ENCODE data around the gene MGAT5. TPM values are rescaled to one million over a fixed set of nuclear protein-coding genes. Genes with fewer than 3 reads are reported as not detected.

MGAT5 gene
- total RNA-seq, 2 donors from 2014 or later = 61.7 to 63.2 TPM

- Histone ChIP-seq H3K4me3 (no peak overlapping the region), H3K9ac (ENCODE audit: low read depth in 2 of 2, low read length in 2 of 2) (no peak overlapping the region), H3K36me3 (no peaks in the 10 kb centered on the region), H3K9me3 (no peaks in the 10 kb centered on the region), H3K4me1 (no peaks in the 10 kb centered on the region), H3K27me3 (no peaks in the 10 kb centered on the region), H3K27ac (no peak overlapping the region)
- no peak for DNase-seq
- TF ChIP-seq, protein P1, sequence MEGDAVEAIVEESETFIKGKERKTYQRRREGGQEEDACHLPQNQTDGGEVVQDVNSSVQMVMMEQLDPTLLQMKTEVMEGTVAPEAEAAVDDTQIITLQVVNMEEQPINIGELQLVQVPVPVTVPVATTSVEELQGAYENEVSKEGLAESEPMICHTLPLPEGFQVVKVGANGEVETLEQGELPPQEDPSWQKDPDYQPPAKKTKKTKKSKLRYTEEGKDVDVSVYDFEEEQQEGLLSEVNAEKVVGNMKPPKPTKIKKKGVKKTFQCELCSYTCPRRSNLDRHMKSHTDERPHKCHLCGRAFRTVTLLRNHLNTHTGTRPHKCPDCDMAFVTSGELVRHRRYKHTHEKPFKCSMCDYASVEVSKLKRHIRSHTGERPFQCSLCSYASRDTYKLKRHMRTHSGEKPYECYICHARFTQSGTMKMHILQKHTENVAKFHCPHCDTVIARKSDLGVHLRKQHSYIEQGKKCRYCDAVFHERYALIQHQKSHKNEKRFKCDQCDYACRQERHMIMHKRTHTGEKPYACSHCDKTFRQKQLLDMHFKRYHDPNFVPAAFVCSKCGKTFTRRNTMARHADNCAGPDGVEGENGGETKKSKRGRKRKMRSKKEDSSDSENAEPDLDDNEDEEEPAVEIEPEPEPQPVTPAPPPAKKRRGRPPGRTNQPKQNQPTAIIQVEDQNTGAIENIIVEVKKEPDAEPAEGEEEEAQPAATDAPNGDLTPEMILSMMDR (IDR thresholded peaks at IDR 0.05) = no peak
- intact Hi-C loops (cut with DNase I) = no loop called here
These were observed 229.0 kb downstream of the MGAT5 start for GRCh38 chr2:134482766-134483340.

- H3K9ac ChIP-seq (ENCODE audit: low read depth in 2 of 2, low read length in 2 of 2) = no peak overlapping the region
- TF ChIP-seq, protein P1 (IDR thresholded peaks at IDR 0.05) = no peak
- no peaks in the 10 kb centered on the region for H3K9me3 ChIP-seq
- H3K36me3 ChIP-seq = no peaks in the 10 kb centered on the region
- no peak for DNase-seq
- intact Hi-C loops (cut with DNase I) = no loop called here
- no peak overlapping the region for H3K4me3 ChIP-seq
- no peaks in the 10 kb centered on the region for H3K27me3 ChIP-seq
- H3K27ac ChIP-seq = no peak overlapping the region
- H3K4me1 ChIP-seq = no peaks in the 10 kb centered on the region
These were observed 236.0 kb downstream of the MGAT5 start for GRCh38 chr2:134489732-134490384.

- Histone ChIP-seq H3K9ac (ENCODE audit: low read depth in 2 of 2, low read length in 2 of 2) (no peak overlapping the region), H3K27ac (no peak overlapping the region), H3K27me3 (no peaks in the 10 kb centered on the region), H3K4me3 (no peak overlapping the region), H3K9me3 (no peaks in the 10 kb centered on the region), H3K4me1 (no peaks in the 10 kb centered on the region), H3K36me3 (no peaks in the 10 kb centered on the region)
- intact Hi-C loops (cut with DNase I) = no loop called here
- TF ChIP-seq, protein P1 (IDR thresholded peaks at IDR 0.05) = no peak
- no peak for DNase-seq
These were observed 236.7 kb downstream of the MGAT5 start for GRCh38 chr2:134490559-134490958.

- TF ChIP-seq, protein P1 (IDR thresholded peaks at IDR 0.05) = no peak
- H3K27me3 ChIP-seq = no peaks in the 10 kb centered on the region
- no peak overlapping the region for H3K4me3 ChIP-seq
- intact Hi-C loops (cut with DNase I) = no loop called here
- no peaks in the 10 kb centered on the region for H3K9me3 ChIP-seq
- no peaks in the 10 kb centered on the region for H3K4me1 ChIP-seq
- no peaks in the 10 kb centered on the region for H3K36me3 ChIP-seq
- DNase-seq = no peak
- no peak overlapping the region for H3K9ac ChIP-seq (ENCODE audit: low read depth in 2 of 2, low read length in 2 of 2)
- H3K27ac ChIP-seq = no peak overlapping the region
These were observed 237.2 kb downstream of the MGAT5 start for GRCh38 chr2:134491022-134491421.

- no peak overlapping the region for H3K9ac ChIP-seq (ENCODE audit: low read depth in 2 of 2, low read length in 2 of 2)
- TF ChIP-seq, protein P1 (IDR thresholded peaks at IDR 0.05) = peak; percentile 14
- no peaks in the 10 kb centered on the region for H3K9me3 ChIP-seq
- no peaks in the 10 kb centered on the region for H3K36me3 ChIP-seq
- no peaks in the 10 kb centered on the region for H3K27me3 ChIP-seq
- no peak overlapping the region for H3K27ac ChIP-seq
- H3K4me1 ChIP-seq = no peaks in the 10 kb centered on the region
- no peak for DNase-seq
- no peak overlapping the region for H3K4me3 ChIP-seq
- intact Hi-C loops (cut with DNase I) = no loop called here
These were observed 238.0 kb downstream of the MGAT5 start for GRCh38 chr2:134491771-134492441.
